ENCODE data around the gene SLC66A3.

- no peak for TF ChIP-seq CTCF (optimal IDR thresholded peaks at IDR 0.05 in 1 of 3, IDR thresholded peaks at IDR 0.05 in 1 of 3, conservative IDR thresholded peaks at IDR 0.05 in 1 of 3; ENCODE audit: extremely low read depth in 1 of 3, insufficient read depth in 2 of 3, low read length in 3 of 3)
- TF ChIP-seq EZH2 (IDR thresholded peaks at IDR 0.05; ENCODE audit: low read length), result no peak
Measured at GRCh38 chr2:11158916-11159573, 3.8 kb downstream of the SLC66A3 start.
